Measurements from ENCODE around the gene ARSI.
"Not testable (repeated sequence)": the region's sequence is repeated elsewhere in the genome, so short reads cannot be mapped to it uniquely, and the experiment has no call there.

The ARSI gene

GRCh38 chr5:150254363-150254762 is 48.3 kb downstream of the ARSI start:
- Histone ChIP-seq H3K27ac (ENCODE audit: low read depth, low read length) (no peak overlapping the region), H2AFZ (ENCODE audit: low read length, unreplicated experiment) (no peak overlapping the region), H3K79me2 (ENCODE audit: control insufficient read depth, insufficient read depth, low read length, unreplicated experiment) (no peaks in the 10 kb centered on the region), H3K4me1 (ENCODE audit: control insufficient read depth, insufficient read depth, low read length, unreplicated experiment) (no peaks in the 10 kb centered on the region), H3K27me3 (ENCODE audit: insufficient read depth, low read length) (no peaks in the 10 kb centered on the region), H3K36me3 (ENCODE audit: insufficient read depth, low read length) (no peaks in the 10 kb centered on the region), H3K4me3 (ENCODE audit: low read depth, low read length) (no peak overlapping the region)

- no peaks in the 10 kb centered on the region for H3K36me3 ChIP-seq (ENCODE audit: insufficient read depth, low read length)
- no peaks in the 10 kb centered on the region for H3K4me1 ChIP-seq (ENCODE audit: control insufficient read depth, insufficient read depth, low read length, unreplicated experiment)
- H3K27ac ChIP-seq (ENCODE audit: low read depth, low read length), result no peak overlapping the region
- H2AFZ ChIP-seq (ENCODE audit: low read length, unreplicated experiment), result no peak overlapping the region
- H3K79me2 ChIP-seq (ENCODE audit: control insufficient read depth, insufficient read depth, low read length, unreplicated experiment), result no peaks in the 10 kb centered on the region
- no peak overlapping the region for H3K4me3 ChIP-seq (ENCODE audit: low read depth, low read length)
- H3K27me3 ChIP-seq (ENCODE audit: insufficient read depth, low read length), result no peaks in the 10 kb centered on the region
Measured at GRCh38 chr5:150253416-150254208, 49.1 kb downstream of the ARSI start.

GRCh38 chr5:150252489-150252888 is 50.2 kb downstream of the ARSI start:
- Histone ChIP-seq H3K79me2 (ENCODE audit: control insufficient read depth, insufficient read depth, low read length, unreplicated experiment) (no peaks in the 10 kb centered on the region), H2AFZ (ENCODE audit: low read length, unreplicated experiment) (no peak overlapping the region), H3K27me3 (ENCODE audit: insufficient read depth, low read length) (no peaks in the 10 kb centered on the region), H3K36me3 (ENCODE audit: insufficient read depth, low read length) (no peaks in the 10 kb centered on the region), H3K27ac (ENCODE audit: low read depth, low read length) (no peak overlapping the region), H3K4me1 (ENCODE audit: control insufficient read depth, insufficient read depth, low read length, unreplicated experiment) (no peaks in the 10 kb centered on the region), H3K4me3 (ENCODE audit: low read depth, low read length) (no peak overlapping the region)

GRCh38 chr5:150251504-150251903 is 51.2 kb downstream of the ARSI start:
- no peak overlapping the region for H3K4me3 ChIP-seq (ENCODE audit: low read depth, low read length)
- no peaks in the 10 kb centered on the region for H3K36me3 ChIP-seq (ENCODE audit: insufficient read depth, low read length)
- no peak overlapping the region for H3K27ac ChIP-seq (ENCODE audit: low read depth, low read length)
- no peak overlapping the region for H2AFZ ChIP-seq (ENCODE audit: low read length, unreplicated experiment)
- H3K4me1 ChIP-seq (ENCODE audit: control insufficient read depth, insufficient read depth, low read length, unreplicated experiment), result no peaks in the 10 kb centered on the region
- no peaks in the 10 kb centered on the region for H3K79me2 ChIP-seq (ENCODE audit: control insufficient read depth, insufficient read depth, low read length, unreplicated experiment)
- no peaks in the 10 kb centered on the region for H3K27me3 ChIP-seq (ENCODE audit: insufficient read depth, low read length)

- Histone ChIP-seq H3K79me2 (ENCODE audit: control insufficient read depth, insufficient read depth, low read length, unreplicated experiment) (no peaks in the 10 kb centered on the region), H3K36me3 (ENCODE audit: insufficient read depth, low read length) (no peaks in the 10 kb centered on the region), H3K27me3 (ENCODE audit: insufficient read depth, low read length) (no peaks in the 10 kb centered on the region), H3K4me3 (ENCODE audit: low read depth, low read length) (no peak overlapping the region), H2AFZ (ENCODE audit: low read length, unreplicated experiment) (no peak overlapping the region), H3K27ac (ENCODE audit: low read depth, low read length) (no peak overlapping the region), H3K4me1 (ENCODE audit: control insufficient read depth, insufficient read depth, low read length, unreplicated experiment) (no peaks in the 10 kb centered on the region)
Measured at GRCh38 chr5:150249744-150250143, 53.0 kb downstream of the ARSI start.

- Histone ChIP-seq H2AFZ (ENCODE audit: low read length, unreplicated experiment) (no peak overlapping the region), H3K79me2 (ENCODE audit: control insufficient read depth, insufficient read depth, low read length, unreplicated experiment) (no peaks in the 10 kb centered on the region), H3K4me1 (ENCODE audit: control insufficient read depth, insufficient read depth, low read length, unreplicated experiment) (no peaks in the 10 kb centered on the region), H3K4me3 (ENCODE audit: low read depth, low read length) (no peak overlapping the region), H3K27ac (ENCODE audit: low read depth, low read length) (no peak overlapping the region), H3K36me3 (ENCODE audit: insufficient read depth, low read length) (no peaks in the 10 kb centered on the region), H3K27me3 (ENCODE audit: insufficient read depth, low read length) (no peaks in the 10 kb centered on the region)
Measured at GRCh38 chr5:150248946-150249345, 53.8 kb downstream of the ARSI start.

- H3K4me3 ChIP-seq (ENCODE audit: low read depth, low read length); H3K4me1 ChIP-seq (ENCODE audit: control insufficient read depth, insufficient read depth, low read length, unreplicated experiment); H2AFZ ChIP-seq (ENCODE audit: low read length, unreplicated experiment); H3K27me3 ChIP-seq (ENCODE audit: insufficient read depth, low read length); H3K79me2 ChIP-seq (ENCODE audit: control insufficient read depth, insufficient read depth, low read length, unreplicated experiment); H3K36me3 ChIP-seq (ENCODE audit: insufficient read depth, low read length); H3K27ac ChIP-seq (ENCODE audit: low read depth, low read length): not testable (repeated sequence)
Measured at GRCh38 chr5:150248493-150248892, 54.2 kb downstream of the ARSI start.

GRCh38 chr5:150247726-150248125 is 55.0 kb downstream of the ARSI start:
- Histone ChIP-seq H3K36me3 (ENCODE audit: insufficient read depth, low read length) (no peaks in the 10 kb centered on the region), H2AFZ (ENCODE audit: low read length, unreplicated experiment) (no peak overlapping the region), H3K27me3 (ENCODE audit: insufficient read depth, low read length) (no peaks in the 10 kb centered on the region), H3K4me1 (ENCODE audit: control insufficient read depth, insufficient read depth, low read length, unreplicated experiment) (no peaks in the 10 kb centered on the region), H3K4me3 (ENCODE audit: low read depth, low read length) (no peak overlapping the region), H3K27ac (ENCODE audit: low read depth, low read length) (no peak overlapping the region), H3K79me2 (ENCODE audit: control insufficient read depth, insufficient read depth, low read length, unreplicated experiment) (no peaks in the 10 kb centered on the region)

GRCh38 chr5:150246835-150247234 is 55.9 kb downstream of the ARSI start:
- Histone ChIP-seq H2AFZ (ENCODE audit: low read length, unreplicated experiment) (no peak overlapping the region), H3K79me2 (ENCODE audit: control insufficient read depth, insufficient read depth, low read length, unreplicated experiment) (no peaks in the 10 kb centered on the region), H3K27ac (ENCODE audit: low read depth, low read length) (no peak overlapping the region), H3K4me1 (ENCODE audit: control insufficient read depth, insufficient read depth, low read length, unreplicated experiment) (no peaks in the 10 kb centered on the region), H3K36me3 (ENCODE audit: insufficient read depth, low read length) (no peaks in the 10 kb centered on the region), H3K4me3 (ENCODE audit: low read depth, low read length) (no peak overlapping the region), H3K27me3 (ENCODE audit: insufficient read depth, low read length) (no peaks in the 10 kb centered on the region)

- H3K79me2 ChIP-seq (ENCODE audit: control insufficient read depth, insufficient read depth, low read length, unreplicated experiment), result no peaks in the 10 kb centered on the region
- no peaks in the 10 kb centered on the region for H3K36me3 ChIP-seq (ENCODE audit: insufficient read depth, low read length)
- H3K27ac ChIP-seq (ENCODE audit: low read depth, low read length), result no peak overlapping the region
- H3K4me1 ChIP-seq (ENCODE audit: control insufficient read depth, insufficient read depth, low read length, unreplicated experiment), result no peaks in the 10 kb centered on the region
- H3K4me3 ChIP-seq (ENCODE audit: low read depth, low read length), result no peak overlapping the region
- no peak overlapping the region for H2AFZ ChIP-seq (ENCODE audit: low read length, unreplicated experiment)
- no peaks in the 10 kb centered on the region for H3K27me3 ChIP-seq (ENCODE audit: insufficient read depth, low read length)
Measured at GRCh38 chr5:150246429-150246828, 56.3 kb downstream of the ARSI start.

All from ACC112 (cell line).